OCI-LY3 (cell line): ENCODE results near the gene LYAR.

Experiments used
- H2AFZ ChIP-seq: fragments of 200-600, 300-600 bp; shearing (Covaris generic); 2 replicates; pipeline ENCODE4 v1.6.0; 2014; ENCODE audit warnings: antibody characterized with exemption, low read depth, low read length
- H3K27ac ChIP-seq: fragments of 200-600, 300-600 bp; sonication (generic); 2 replicates; pipeline ENCODE4 v1.5.1; 2014; ENCODE audit warnings: mild to moderate bottlenecking, low read length, moderate library complexity, mixed read lengths
- H3K27me3 ChIP-seq: fragments of 200-600, 300-600 bp; sonication (generic); 2 replicates; pipeline ENCODE4 v1.6.1; 2014; ENCODE audit warnings: low read depth, low read length, mixed read lengths
- H3K36me3 ChIP-seq: fragments of 200-600, 300-600 bp; sonication (generic); replicated peaks from 2 replicates; pipeline ENCODE3; 2014; ENCODE audit warnings: low read depth, low read length, mixed read lengths
- H3K4me1 ChIP-seq: fragments of 300-600, 200-600 bp; sonication (generic); 2 replicates; pipeline ENCODE4 v1.6.1; 2014; ENCODE audit warnings: low read length, mixed read lengths
- H3K4me2 ChIP-seq: fragments of 200-600, 300-600 bp; sonication (generic); 2 replicates; pipeline ENCODE4 v1.6.1; 2014; ENCODE audit warnings: low read length, mixed read lengths
- H3K4me3 ChIP-seq: fragments of 300-600, 200-600 bp; sonication (generic); 2 replicates; pipeline ENCODE4 v1.5.1; 2014; ENCODE audit warnings: antibody characterized with exemption, mild to moderate bottlenecking, low read length, moderate library complexity
- H3K79me2 ChIP-seq: fragments of 300-600, 200-600 bp; shearing (Covaris generic); 2 replicates; pipeline ENCODE4 v1.6.1; 2014; ENCODE audit warnings: mild to moderate bottlenecking, low read length, mixed read lengths
- H3K9ac ChIP-seq: fragments of 300-600, 200-600 bp; shearing (Covaris generic); 2 replicates; pipeline ENCODE4 v1.6.0; 2014; ENCODE audit warnings: mild to moderate bottlenecking, low read length, moderate library complexity
- H3K9me3 ChIP-seq: fragments of 200-600, 300-600 bp; shearing (Covaris generic); 2 replicates; pipeline ENCODE4 v1.6.1; 2014; ENCODE audit warnings: low read length, mixed read lengths; ENCODE audit not compliant: insufficient read depth
- H4K20me1 ChIP-seq: fragments of 200-600, 300-600 bp; sonication (generic); 2 replicates; pipeline ENCODE4 v1.6.1; 2016; ENCODE audit warnings: low read length, mixed read lengths; ENCODE audit not compliant: insufficient read depth
- CTCF ChIP-seq: fragments of 200-600, 300-600 bp; sonication (generic); IDR thresholded peaks from 2 replicates; pipeline ENCODE4 v1.5.1; 2014; ENCODE audit warnings: antibody characterized with exemption, low read length, low read depth
- EZH2phosphoT487 ChIP-seq: fragments of 200-600 bp; shearing (Covaris generic); IDR thresholded peaks from 2 replicates; pipeline ENCODE4 v1.6.1; 2018; ENCODE audit warnings: antibody characterized with exemption, mixed run types, low read depth

LYAR gene

GRCh38 chr4:4284827-4285618, 4.9 kb downstream of the LYAR start:
- Histone ChIP-seq H4K20me1 (peaks cover 11% of the 10 kb centered on the region), H3K27me3 (no peaks in the 10 kb centered on the region), H3K4me3 (no peak overlapping the region), H3K9ac (no peak overlapping the region), H3K27ac (no peak overlapping the region), H3K9me3 (no peaks in the 10 kb centered on the region), H3K4me1 (peaks cover 14% of the 10 kb centered on the region), H2AFZ (no peak overlapping the region), H3K4me2 (no peak overlapping the region), H3K79me2 (peaks cover 62% of the 10 kb centered on the region), H3K36me3 (peaks cover 59% of the 10 kb centered on the region)
- TF ChIP-seq EZH2phosphoT487 (no peak), CTCF (no peak)

- no peak overlapping the region for H3K27ac ChIP-seq
- peaks cover 29% of the 10 kb centered on the region for H3K79me2 ChIP-seq
- H3K27me3 ChIP-seq = no peaks in the 10 kb centered on the region
- H3K4me1 ChIP-seq = no peaks in the 10 kb centered on the region
- H3K4me2 ChIP-seq = no peak overlapping the region
- H3K9ac ChIP-seq = no peak overlapping the region
- H3K9me3 ChIP-seq = no peaks in the 10 kb centered on the region
- no peaks in the 10 kb centered on the region for H4K20me1 ChIP-seq
- peaks cover 82% of the 10 kb centered on the region for H3K36me3 ChIP-seq
- no peak overlapping the region for H2AFZ ChIP-seq
- TF ChIP-seq EZH2phosphoT487 (no peak), CTCF (no peak)
- H3K4me3 ChIP-seq = no peak overlapping the region
These were observed 8.2 kb downstream of the LYAR start for GRCh38 chr4:4281787-4282186.

DNA sequence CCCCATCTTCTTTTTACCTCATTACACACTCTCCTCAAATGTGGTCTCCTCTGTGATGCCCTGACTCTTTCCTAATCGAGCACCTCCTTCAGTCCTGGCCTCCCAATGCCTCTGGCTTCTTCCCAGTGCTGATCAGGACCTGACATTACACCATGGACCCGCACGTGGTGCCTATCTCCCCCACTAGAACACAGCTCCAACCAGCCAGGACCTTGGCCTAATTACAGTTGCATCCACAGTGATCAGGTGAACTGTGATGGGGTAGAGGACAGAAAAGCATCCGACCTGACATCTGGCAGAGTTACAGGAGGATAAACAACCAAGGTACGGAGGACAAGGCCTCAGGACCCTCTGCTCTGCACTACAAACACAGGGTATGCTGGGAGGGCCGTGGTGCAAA, 12.4 kb downstream of the LYAR start:
- no peak overlapping the region for H3K9ac ChIP-seq
- no peak overlapping the region for H3K27ac ChIP-seq
- no peak overlapping the region for H3K4me3 ChIP-seq
- no peak for TF ChIP-seq EZH2phosphoT487
- TF ChIP-seq CTCF = no peak
- H3K79me2 ChIP-seq = no peaks in the 10 kb centered on the region
- H3K4me2 ChIP-seq = no peak overlapping the region
- no peaks in the 10 kb centered on the region for H3K27me3 ChIP-seq
- no peaks in the 10 kb centered on the region for H4K20me1 ChIP-seq
- H3K9me3 ChIP-seq = no peaks in the 10 kb centered on the region
- no peak overlapping the region for H2AFZ ChIP-seq
- peaks cover 79% of the 10 kb centered on the region for H3K36me3 ChIP-seq
- H3K4me1 ChIP-seq = no peaks in the 10 kb centered on the region

GRCh38 chr4:4274226-4274625, 15.7 kb downstream of the LYAR start:
- H4K20me1 ChIP-seq = no peaks in the 10 kb centered on the region
- H3K36me3 ChIP-seq = peaks cover 67% of the 10 kb centered on the region

More at GRCh38 chr4:4274226-4274625, 15.7 kb downstream of the LYAR start:
- H2AFZ ChIP-seq = no peak overlapping the region
- no peak overlapping the region for H3K4me3 ChIP-seq
- H3K79me2 ChIP-seq = no peaks in the 10 kb centered on the region
- no peaks in the 10 kb centered on the region for H3K9me3 ChIP-seq
- H3K9ac ChIP-seq = no peak overlapping the region
- TF ChIP-seq EZH2phosphoT487 (no peak), CTCF (no peak)
- H3K4me1 ChIP-seq = peaks cover 5% of the 10 kb centered on the region
- H3K27ac ChIP-seq = no peak overlapping the region
- no peak overlapping the region for H3K4me2 ChIP-seq
- H3K27me3 ChIP-seq = no peaks in the 10 kb centered on the region
